Stimulated activated CD4-positive, alpha-beta T cell treated with anti-CD3 and anti-CD28 coated beads, Interleukin-15, amount 100 ng/mL, for 48 hours (primary cell): Measurements from ENCODE around the gene ADH1C.
"Not testable (repeated sequence)": the region's sequence is repeated elsewhere in the genome, so short reads cannot be mapped to it uniquely, and the experiment has no call there.

Experiments used
- DNase-seq, 2 donors: peaks; one replicate each; pipeline ENCODE4 v3.0.0-alpha.2; 2020; ENCODE audit warnings: low read depth in 2 of 2

Gene ADH1C

GRCh38 chr4:99352602-99353537, at the start of gene ADH1C:
ADH1C (minus strand) TSS chr4:99352746; CDS start chr4:99352675, 71 bp downstream.
- no peak for DNase-seq

GRCh38 chr4:99400831-99401230, 48.3 kb upstream of the ADH1C start:
- DNase-seq: no peak

GRCh38 chr4:99399017-99399416, 46.5 kb upstream of the ADH1C start:
- no peak for DNase-seq

- no peak for DNase-seq
These were observed 43.2 kb upstream of the ADH1C start for GRCh38 chr4:99395595-99396364.

GRCh38 chr4:99394896-99395295, 42.4 kb upstream of the ADH1C start:
- DNase-seq: no peak

- no peak for DNase-seq
These were observed 37.5 kb upstream of the ADH1C start for GRCh38 chr4:99390055-99390454.

- no peak for DNase-seq
These were observed 37.1 kb upstream of the ADH1C start for GRCh38 chr4:99389606-99390005.

GRCh38 chr4:99383833-99384392, 31.4 kb upstream of the ADH1C start:
- no peak for DNase-seq

- DNase-seq: no peak
These were observed 30.9 kb upstream of the ADH1C start for GRCh38 chr4:99383399-99383798.

- no peak for DNase-seq
These were observed 30.3 kb upstream of the ADH1C start for GRCh38 chr4:99382745-99383360.

GRCh38 chr4:99381588-99382175, 29.1 kb upstream of the ADH1C start:
- DNase-seq: no peak

GRCh38 chr4:99379571-99379970, 27.0 kb upstream of the ADH1C start:
- no peak for DNase-seq

GRCh38 chr4:99378876-99379275, 26.3 kb upstream of the ADH1C start:
- DNase-seq: no peak

GRCh38 chr4:99377341-99377740, 24.8 kb upstream of the ADH1C start:
- DNase-seq: not testable (repeated sequence)

GRCh38 chr4:99372464-99372863, 19.9 kb upstream of the ADH1C start:
- DNase-seq: not testable (repeated sequence)

- not testable (repeated sequence) for DNase-seq
These were observed 15.3 kb upstream of the ADH1C start for GRCh38 chr4:99367817-99368216.

GRCh38 chr4:99366491-99366890, 13.9 kb upstream of the ADH1C start:
- DNase-seq: no peak

GRCh38 chr4:99362768-99363167, 10.2 kb upstream of the ADH1C start:
- DNase-seq: no peak

GRCh38 chr4:99361899-99362275, 9.3 kb upstream of the ADH1C start:
- no peak for DNase-seq

GRCh38 chr4:99361268-99361898, 8.8 kb upstream of the ADH1C start:
- DNase-seq: no peak
